SK-N-SH treated with all-trans-retinoic acid at 6 μM for 48 hours (cell line): ENCODE measurements around the gene KAZALD1.

Source experiments
- ATAC-seq: fragments of 200-7000 bp; cut with Tn5 transposase; 3 replicates; pipeline ENCODE4 v1.9.1; 2020; ENCODE audit warnings: mild to moderate bottlenecking, moderate library complexity
- BACH2 ChIP-seq: fragments of 250-450 bp; sonication (Bioruptor Pico); IDR thresholded peaks from 2 replicates; pipeline ENCODE4 v1.9.0; 2021; ENCODE audit warnings: mild to moderate bottlenecking, borderline replicate concordance
- CREB5 ChIP-seq: fragments of 250-450 bp; sonication (Bioruptor Pico); IDR thresholded peaks from 2 replicates; pipeline ENCODE4 v1.5.1; 2020; ENCODE audit warnings: low read depth, mild to moderate bottlenecking, moderate library complexity
- CSDC2 ChIP-seq: fragments of 250-450 bp; sonication (Bioruptor Pico); IDR thresholded peaks from 2 replicates; pipeline ENCODE4 v1.5.0; 2020; ENCODE audit warnings: mild to moderate bottlenecking, moderate library complexity
- CSRNP3 ChIP-seq: fragments of 250-450 bp; sonication (Bioruptor Pico); IDR thresholded peaks from 2 replicates; pipeline ENCODE4 v1.5.1; 2021; ENCODE audit warnings: mild to moderate bottlenecking, moderate library complexity
- ESRRG ChIP-seq: fragments of 250-450 bp; sonication (Bioruptor Pico); IDR thresholded peaks from 2 replicates; pipeline ENCODE4 v1.6.1; 2021; ENCODE audit warnings: mild to moderate bottlenecking
- GLIS3 ChIP-seq: fragments of 250-450 bp; sonication (Bioruptor Pico); IDR thresholded peaks from 2 replicates; pipeline ENCODE4 v1.5.0; 2020; ENCODE audit warnings: mild to moderate bottlenecking, moderate library complexity
- ISL1 ChIP-seq: fragments of 250-450 bp; sonication (Bioruptor Pico); IDR thresholded peaks from 2 replicates; pipeline ENCODE4 v2.1.2; 2022; ENCODE audit warnings: mild to moderate bottlenecking, moderate library complexity
- OSR1 ChIP-seq: fragments of 250-450 bp; sonication (Bioruptor Pico); IDR thresholded peaks from 2 replicates; pipeline ENCODE4 v1.8.0; 2022; ENCODE audit warnings: moderate library complexity, mild to moderate bottlenecking, inconsistent platforms
- POU6F1 ChIP-seq: fragments of 250-450 bp; sonication (Bioruptor Pico); IDR thresholded peaks from 2 replicates; pipeline ENCODE4 v1.8.0; 2021; ENCODE audit warnings: low read depth, mild to moderate bottlenecking, moderate library complexity, borderline replicate concordance
- PPARA ChIP-seq: fragments of 250-450 bp; sonication (Bioruptor Pico); IDR thresholded peaks from 2 replicates; pipeline ENCODE4 v1.5.0; 2020; ENCODE audit warnings: mild to moderate bottlenecking, borderline replicate concordance
- RARB ChIP-seq: fragments of 250-450 bp; sonication (Bioruptor Pico); IDR thresholded peaks from 2 replicates; pipeline ENCODE4 v1.8.0; 2021; ENCODE audit warnings: mild to moderate bottlenecking, moderate library complexity
- SNAI2 ChIP-seq: fragments of 250-450 bp; sonication (Bioruptor Pico); IDR thresholded peaks from 2 replicates; pipeline ENCODE4 v1.5.0; 2020; ENCODE audit warnings: mild to moderate bottlenecking, moderate library complexity
- TCF4 ChIP-seq: fragments of 250-450 bp; sonication (Bioruptor Pico); IDR thresholded peaks from 2 replicates; pipeline ENCODE4 v1.8.0; 2021; ENCODE audit warnings: mild to moderate bottlenecking, moderate library complexity, borderline replicate concordance
- TOX ChIP-seq: fragments of 250-450 bp; sonication (Bioruptor Pico); IDR thresholded peaks from 2 replicates; pipeline ENCODE4 v1.8.0; 2021; ENCODE audit warnings: mild to moderate bottlenecking, moderate library complexity, borderline replicate concordance
- ZC3H10 ChIP-seq: fragments of 250-450 bp; sonication (Bioruptor Pico); IDR thresholded peaks from 2 replicates; pipeline ENCODE4 v1.5.1; 2021; ENCODE audit warnings: mild to moderate bottlenecking, moderate library complexity
- ZFP3 ChIP-seq: fragments of 250-450 bp; sonication (Bioruptor Pico); IDR thresholded peaks from 2 replicates; pipeline ENCODE4 v1.5.0; 2020; ENCODE audit warnings: mild to moderate bottlenecking, moderate library complexity
- ZFP30 ChIP-seq: fragments of 450-650 bp; formaldehyde crosslinking; IDR thresholded peaks from 2 replicates; pipeline ENCODE4 v1.5.0; 2022; ENCODE audit warnings: mild to moderate bottlenecking, moderate library complexity
- ZNF565 ChIP-seq: fragments of 450-650 bp; formaldehyde crosslinking; conservative IDR thresholded peaks from 2 replicates; pipeline ENCODE4 v1.5.0; 2020; ENCODE audit warnings: low read depth, mild to moderate bottlenecking, moderate library complexity
- ZNF70 ChIP-seq: fragments of 450-650 bp; formaldehyde crosslinking; IDR thresholded peaks from 2 replicates; pipeline ENCODE4 v1.5.0; 2020; ENCODE audit warnings: mild to moderate bottlenecking, moderate library complexity
- ZNF8 ChIP-seq: fragments of 450-650 bp; formaldehyde crosslinking; IDR thresholded peaks from 2 replicates; pipeline ENCODE4 v1.5.0; 2020; ENCODE audit warnings: mild to moderate bottlenecking, moderate library complexity
- TF ChIP-seq, protein P1 (sequence below): fragments of 250-450 bp; sonication (Bioruptor Pico); IDR thresholded peaks from 2 replicates; pipeline ENCODE4 v1.8.0; 2020; ENCODE audit warnings: mild to moderate bottlenecking, moderate library complexity, borderline replicate concordance

Gene KAZALD1

GRCh38 chr10:101106351-101106750, 44.6 kb downstream of the KAZALD1 start:
- no peak for TF ChIP-seq BACH2 (CRISPR knock-in tag)
- no peak for TF ChIP-seq ZFP3 (CRISPR knock-in tag)
- TF ChIP-seq RARB (CRISPR knock-in tag), result no peak
- no peak for TF ChIP-seq ZFP30 (CRISPR knock-in tag)
- TF ChIP-seq, protein P1, sequence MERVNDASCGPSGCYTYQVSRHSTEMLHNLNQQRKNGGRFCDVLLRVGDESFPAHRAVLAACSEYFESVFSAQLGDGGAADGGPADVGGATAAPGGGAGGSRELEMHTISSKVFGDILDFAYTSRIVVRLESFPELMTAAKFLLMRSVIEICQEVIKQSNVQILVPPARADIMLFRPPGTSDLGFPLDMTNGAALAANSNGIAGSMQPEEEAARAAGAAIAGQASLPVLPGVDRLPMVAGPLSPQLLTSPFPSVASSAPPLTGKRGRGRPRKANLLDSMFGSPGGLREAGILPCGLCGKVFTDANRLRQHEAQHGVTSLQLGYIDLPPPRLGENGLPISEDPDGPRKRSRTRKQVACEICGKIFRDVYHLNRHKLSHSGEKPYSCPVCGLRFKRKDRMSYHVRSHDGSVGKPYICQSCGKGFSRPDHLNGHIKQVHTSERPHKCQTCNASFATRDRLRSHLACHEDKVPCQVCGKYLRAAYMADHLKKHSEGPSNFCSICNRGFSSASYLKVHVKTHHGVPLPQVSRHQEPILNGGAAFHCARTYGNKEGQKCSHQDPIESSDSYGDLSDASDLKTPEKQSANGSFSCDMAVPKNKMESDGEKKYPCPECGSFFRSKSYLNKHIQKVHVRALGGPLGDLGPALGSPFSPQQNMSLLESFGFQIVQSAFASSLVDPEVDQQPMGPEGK (CRISPR knock-in tag), result no peak
- no peak for TF ChIP-seq GLIS3 (CRISPR knock-in tag)
- no peak for TF ChIP-seq ZNF70 (CRISPR knock-in tag)
- TF ChIP-seq CSRNP3 (CRISPR knock-in tag), result no peak
- TF ChIP-seq TCF4 (CRISPR knock-in tag), result no peak
- no peak for ATAC-seq

DNA sequence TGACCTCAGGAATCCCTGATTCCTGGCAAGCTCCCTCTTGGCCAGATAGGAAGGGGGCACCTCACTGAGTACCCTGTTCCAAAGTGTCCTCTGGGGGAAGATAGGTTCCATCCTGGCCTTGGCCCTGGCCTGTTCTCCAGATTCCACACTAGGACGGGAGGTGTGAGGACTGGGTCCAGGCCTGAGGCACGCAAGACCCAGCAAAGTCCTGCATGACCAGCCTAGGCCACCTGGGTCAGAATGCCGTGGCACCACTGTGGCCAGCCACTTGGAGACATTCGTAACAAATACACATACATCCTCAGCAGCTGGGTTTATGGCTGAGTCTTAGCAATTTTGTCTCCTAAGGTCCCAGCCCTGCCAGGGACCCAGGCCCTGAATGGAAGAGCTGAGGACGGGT, 46.0 kb downstream of the KAZALD1 start:
- TF ChIP-seq CSDC2 (CRISPR knock-in tag), result no peak
- no peak for TF ChIP-seq ESRRG (CRISPR knock-in tag)
- no peak for TF ChIP-seq ZFP3 (CRISPR knock-in tag)
- no peak for TF ChIP-seq ZNF70 (CRISPR knock-in tag)
- no peak for TF ChIP-seq CREB5 (CRISPR knock-in tag)
- ATAC-seq, result no peak

DNA sequence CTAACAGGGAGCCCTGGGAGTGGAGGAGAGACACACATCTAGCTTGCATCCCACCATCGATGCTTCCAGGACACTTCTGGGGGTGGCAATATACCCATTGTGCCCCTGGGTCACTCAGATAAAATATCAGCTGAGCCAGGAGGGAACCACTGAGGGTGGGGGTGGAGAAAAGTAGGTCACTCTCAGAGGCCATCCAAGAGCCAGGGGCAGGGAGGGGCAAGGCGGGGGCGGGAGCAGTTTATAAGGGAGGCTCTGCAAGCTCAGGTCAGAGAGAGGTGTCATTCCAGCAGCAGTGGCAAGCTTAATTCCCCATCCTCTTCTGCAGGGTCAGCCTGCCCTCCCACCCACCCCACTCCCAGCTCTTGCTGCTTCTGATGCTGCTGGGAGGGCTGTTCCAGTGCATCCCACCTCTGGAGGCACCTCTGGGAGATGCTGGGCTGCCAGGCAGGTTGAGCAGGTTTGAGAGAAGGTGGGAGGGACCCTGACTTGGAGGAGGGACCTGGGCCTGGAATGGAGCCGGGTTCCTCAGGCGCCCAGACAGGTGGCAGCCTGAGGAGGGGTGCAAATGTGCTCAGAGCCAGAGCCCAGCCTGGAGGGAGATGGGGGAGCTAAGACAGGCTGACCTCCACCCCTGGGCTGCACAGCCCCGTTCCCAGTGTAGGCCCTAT, 49.2 kb downstream of the KAZALD1 start:
- ATAC-seq, result no peak
- no peak for TF ChIP-seq SNAI2 (CRISPR knock-in tag)
- TF ChIP-seq ZNF8, result no peak
- TF ChIP-seq OSR1, result no peak
- no peak for TF ChIP-seq TOX (CRISPR knock-in tag)
- no peak for TF ChIP-seq CREB5 (CRISPR knock-in tag)
- TF ChIP-seq, protein P1 (CRISPR knock-in tag), result no peak

GRCh38 chr10:101111547-101111946, 49.8 kb downstream of the KAZALD1 start:
- TF ChIP-seq ESRRG (CRISPR knock-in tag) (no peak), ISL1 (CRISPR knock-in tag) (no peak), ZNF565 (CRISPR knock-in tag) (no peak), ZNF8 (no peak), GLIS3 (CRISPR knock-in tag) (no peak), PPARA (no peak), CSDC2 (CRISPR knock-in tag) (no peak), OSR1 (no peak), ZFP30 (CRISPR knock-in tag) (no peak), ZC3H10 (CRISPR knock-in tag) (no peak), POU6F1 (CRISPR knock-in tag) (no peak), ZNF70 (CRISPR knock-in tag) (no peak)
- TF ChIP-seq, protein P1 (CRISPR knock-in tag), result no peak
- ATAC-seq, result no peak
